ENCODE data around the gene SMCO4.
"Not testable (repeated sequence)": the region's sequence is repeated elsewhere in the genome, so short reads cannot be mapped to it uniquely, and the experiment has no call there.

Gene SMCO4

DNA sequence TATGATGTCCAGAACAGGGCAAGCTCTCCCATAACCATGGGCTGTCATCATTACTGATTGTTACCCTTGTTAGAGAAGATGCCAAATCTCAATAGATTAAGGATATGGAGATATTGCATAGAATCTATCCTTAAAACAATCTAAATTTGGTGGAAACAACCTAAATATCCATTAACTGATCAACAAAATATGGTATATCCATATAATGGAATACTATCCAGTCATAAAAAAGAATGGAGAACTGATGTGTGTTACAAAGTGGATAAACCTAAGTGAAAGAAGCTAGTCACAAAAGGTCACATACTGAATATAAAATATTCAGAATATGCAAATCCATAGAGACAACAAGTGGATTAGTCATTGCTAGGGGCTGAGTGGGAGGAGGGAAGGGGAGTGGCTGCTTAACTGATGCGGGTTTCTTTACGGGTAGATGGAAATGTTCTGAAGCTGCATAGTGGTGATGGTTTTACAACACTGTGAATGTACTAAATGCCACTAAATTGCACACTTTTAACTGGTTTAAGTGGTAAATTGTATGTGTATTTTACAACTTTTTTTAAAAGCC, 36.1 kb upstream of the SMCO4 start:
- no peak for DNase-seq (ENCODE audit: insufficient read length, low spot score)
- FAIRE-seq, result no peak
- TF ChIP-seq, protein P1, sequence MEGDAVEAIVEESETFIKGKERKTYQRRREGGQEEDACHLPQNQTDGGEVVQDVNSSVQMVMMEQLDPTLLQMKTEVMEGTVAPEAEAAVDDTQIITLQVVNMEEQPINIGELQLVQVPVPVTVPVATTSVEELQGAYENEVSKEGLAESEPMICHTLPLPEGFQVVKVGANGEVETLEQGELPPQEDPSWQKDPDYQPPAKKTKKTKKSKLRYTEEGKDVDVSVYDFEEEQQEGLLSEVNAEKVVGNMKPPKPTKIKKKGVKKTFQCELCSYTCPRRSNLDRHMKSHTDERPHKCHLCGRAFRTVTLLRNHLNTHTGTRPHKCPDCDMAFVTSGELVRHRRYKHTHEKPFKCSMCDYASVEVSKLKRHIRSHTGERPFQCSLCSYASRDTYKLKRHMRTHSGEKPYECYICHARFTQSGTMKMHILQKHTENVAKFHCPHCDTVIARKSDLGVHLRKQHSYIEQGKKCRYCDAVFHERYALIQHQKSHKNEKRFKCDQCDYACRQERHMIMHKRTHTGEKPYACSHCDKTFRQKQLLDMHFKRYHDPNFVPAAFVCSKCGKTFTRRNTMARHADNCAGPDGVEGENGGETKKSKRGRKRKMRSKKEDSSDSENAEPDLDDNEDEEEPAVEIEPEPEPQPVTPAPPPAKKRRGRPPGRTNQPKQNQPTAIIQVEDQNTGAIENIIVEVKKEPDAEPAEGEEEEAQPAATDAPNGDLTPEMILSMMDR (IDR thresholded peaks at IDR 0.05; ENCODE audit: insufficient read depth, missing control alignments), result no peak

DNA sequence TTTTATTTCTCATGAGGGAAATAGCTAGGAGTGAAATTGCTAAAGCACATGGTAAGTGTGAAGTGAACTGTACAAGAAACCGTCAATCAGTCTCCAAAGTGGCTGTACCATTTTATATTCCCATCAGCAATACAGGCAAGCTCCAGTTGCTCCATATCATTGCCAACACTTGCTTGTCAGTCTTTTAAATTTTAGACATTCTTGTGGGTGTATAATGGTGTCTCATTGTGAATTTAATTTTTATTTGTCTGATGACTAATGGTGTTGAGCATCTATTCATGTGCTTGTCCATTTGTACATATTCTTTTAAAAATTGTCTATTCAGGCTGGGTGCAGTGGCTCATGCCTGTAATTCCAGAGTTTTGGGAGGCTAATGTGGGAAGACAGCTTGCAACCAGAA, 34.1 kb upstream of the SMCO4 start:
- no peak for FAIRE-seq
- DNase-seq (ENCODE audit: insufficient read length, low spot score), result no peak
- TF ChIP-seq, protein P1 (IDR thresholded peaks at IDR 0.05; ENCODE audit: insufficient read depth, missing control alignments), result no peak

DNA sequence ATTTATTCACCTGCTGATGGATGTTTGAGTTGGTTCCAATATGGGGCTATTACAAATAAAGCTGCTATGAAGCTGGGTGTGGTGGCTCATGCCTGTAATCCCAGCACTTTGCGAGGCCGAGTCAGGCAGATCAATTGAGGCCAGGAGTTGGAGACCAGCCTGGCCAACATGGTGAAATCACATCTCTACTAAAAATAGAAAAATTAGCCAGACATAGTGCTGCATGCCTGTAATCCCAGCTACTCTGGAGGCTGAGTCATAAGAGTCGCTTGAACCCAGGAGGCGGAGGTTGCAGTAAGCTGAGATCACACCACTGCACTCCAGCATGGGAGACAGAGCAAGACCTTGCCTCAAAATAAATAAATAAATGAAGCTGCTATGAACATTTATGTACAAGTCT, 33.7 kb upstream of the SMCO4 start:
- not testable (repeated sequence) for DNase-seq (ENCODE audit: insufficient read length, low spot score); FAIRE-seq

DNA sequence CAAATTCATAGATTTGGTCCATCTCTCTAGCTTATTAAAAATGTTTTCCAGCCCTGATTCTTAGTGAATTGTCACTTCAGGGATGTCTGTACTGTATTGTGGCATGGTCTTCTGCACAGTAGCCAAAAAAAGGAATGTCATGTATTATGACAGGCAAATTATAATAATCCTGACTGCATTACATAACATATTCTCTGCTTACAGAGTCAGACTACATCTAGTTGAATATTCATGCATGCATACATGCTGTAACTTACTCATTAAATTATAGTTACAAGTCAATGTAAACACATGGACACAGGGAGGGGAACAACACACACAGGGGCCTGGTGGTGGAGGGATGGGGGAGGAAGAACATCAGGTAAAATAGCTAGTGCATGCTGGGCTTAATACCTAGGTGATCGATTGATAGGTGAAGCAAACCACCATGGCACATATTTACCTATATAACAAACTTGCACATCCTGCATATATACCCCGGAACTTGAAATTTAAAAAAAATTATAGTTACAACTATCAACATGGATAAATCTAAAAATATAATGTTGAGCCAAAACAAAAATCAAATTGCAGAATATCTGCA, 31.5 kb upstream of the SMCO4 start:
- FAIRE-seq, result no peak
- TF ChIP-seq, protein P1 (IDR thresholded peaks at IDR 0.05; ENCODE audit: insufficient read depth, missing control alignments), result no peak
- no peak for DNase-seq (ENCODE audit: insufficient read length, low spot score)

DNA sequence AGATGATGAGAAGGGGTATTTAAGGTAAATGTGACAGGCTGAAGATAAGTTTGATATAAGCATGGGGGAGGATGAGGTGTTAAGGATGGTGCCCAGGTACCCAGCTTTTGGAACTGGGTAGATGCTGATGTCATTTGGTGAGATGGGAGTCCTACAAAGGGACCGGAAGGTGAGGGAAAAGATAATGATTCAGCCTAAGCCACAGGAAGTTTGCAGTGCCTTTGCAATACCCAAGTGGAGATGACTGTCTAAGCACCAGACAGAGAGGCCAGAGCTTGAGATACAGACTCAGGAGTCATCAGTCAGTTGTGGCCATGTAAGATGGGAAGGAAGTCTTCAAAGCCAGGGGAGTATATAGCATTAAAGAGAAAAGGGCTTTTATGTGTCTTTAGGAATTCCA, 30.0 kb upstream of the SMCO4 start:
- TF ChIP-seq, protein P1 (IDR thresholded peaks at IDR 0.05; ENCODE audit: insufficient read depth, missing control alignments), result no peak
- no peak for DNase-seq (ENCODE audit: insufficient read length, low spot score)
- FAIRE-seq, result no peak

DNA sequence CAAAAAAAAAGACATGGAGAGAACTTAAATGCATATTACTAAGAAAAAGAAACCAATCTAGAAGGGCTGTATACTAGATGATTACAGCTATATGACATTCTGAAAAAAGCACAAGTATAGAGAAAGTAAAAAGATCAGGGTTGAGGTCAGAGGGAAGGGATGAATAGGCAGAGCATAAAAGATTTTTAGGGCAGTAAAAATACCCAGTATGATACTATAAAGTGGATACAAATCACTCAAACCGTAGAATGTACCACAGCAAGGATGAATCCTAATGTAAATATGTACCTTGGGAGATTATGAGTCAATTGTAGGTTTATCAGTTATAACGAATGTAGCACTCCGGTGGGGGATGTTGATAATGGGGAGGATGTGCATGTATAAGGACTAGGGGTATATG, 29.4 kb upstream of the SMCO4 start:
- no peak for DNase-seq (ENCODE audit: insufficient read length, low spot score)
- TF ChIP-seq, protein P1 (IDR thresholded peaks at IDR 0.05; ENCODE audit: insufficient read depth, missing control alignments), result no peak
- no peak for FAIRE-seq

DNA sequence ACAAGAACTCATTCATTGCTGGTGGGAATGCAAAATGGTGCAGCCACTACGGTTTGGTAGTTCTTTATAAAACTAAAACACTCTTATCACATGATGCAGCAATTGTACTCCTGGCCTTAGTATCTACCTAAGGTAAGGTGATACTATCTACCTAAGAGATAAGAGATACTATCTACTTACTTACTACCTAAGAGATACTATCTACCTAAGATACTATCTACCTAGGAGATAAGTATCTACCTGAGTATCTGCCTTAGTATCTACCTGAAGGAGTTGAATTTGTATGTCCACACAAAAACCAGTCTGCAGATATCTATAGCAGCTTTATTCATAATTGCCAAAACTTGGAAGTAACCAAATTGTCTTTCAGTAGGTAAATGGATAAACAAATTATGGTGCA, 29.0 kb upstream of the SMCO4 start:
- TF ChIP-seq, protein P1 (IDR thresholded peaks at IDR 0.05; ENCODE audit: insufficient read depth, missing control alignments), result no peak
- DNase-seq (ENCODE audit: insufficient read length, low spot score), result no peak
- FAIRE-seq, result no peak
